Measurements from ENCODE around the gene ABCB10.

DNA sequence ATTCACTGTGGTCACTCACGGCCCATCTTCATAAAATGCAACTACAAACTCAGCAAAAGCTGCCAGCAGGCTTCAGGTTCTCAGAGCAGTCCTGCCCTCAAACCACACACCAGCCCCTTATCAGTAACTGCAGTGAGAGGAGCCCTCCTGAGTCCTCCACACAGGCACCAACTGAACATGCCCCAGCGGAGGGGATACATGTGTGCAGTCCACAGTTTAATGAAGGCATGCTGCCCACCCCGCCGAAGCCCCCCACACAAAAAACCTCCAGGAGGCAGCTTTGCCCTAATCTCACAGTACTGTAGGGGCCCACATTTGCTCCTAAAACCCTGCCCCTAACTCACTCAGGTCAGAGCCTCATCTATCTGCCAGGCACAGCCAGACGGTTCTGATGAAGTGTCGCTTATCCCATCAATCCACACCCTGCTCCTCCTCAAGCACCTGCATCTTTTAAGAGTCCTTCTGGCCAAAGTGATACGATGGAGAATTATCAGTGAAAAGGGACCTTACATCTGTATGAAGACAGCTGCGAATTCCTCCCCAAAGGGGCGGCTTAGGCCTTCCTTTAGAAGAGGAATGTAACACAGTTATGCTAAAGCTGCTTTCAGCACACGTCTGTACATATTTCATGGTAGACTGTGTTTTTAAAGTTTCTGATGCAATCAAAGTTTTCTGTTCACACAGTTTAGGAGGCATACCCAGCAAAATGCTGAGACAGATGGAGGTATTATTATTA lies 3.5 kb downstream of the ABCB10 start:
- TF ChIP-seq, protein P1, sequence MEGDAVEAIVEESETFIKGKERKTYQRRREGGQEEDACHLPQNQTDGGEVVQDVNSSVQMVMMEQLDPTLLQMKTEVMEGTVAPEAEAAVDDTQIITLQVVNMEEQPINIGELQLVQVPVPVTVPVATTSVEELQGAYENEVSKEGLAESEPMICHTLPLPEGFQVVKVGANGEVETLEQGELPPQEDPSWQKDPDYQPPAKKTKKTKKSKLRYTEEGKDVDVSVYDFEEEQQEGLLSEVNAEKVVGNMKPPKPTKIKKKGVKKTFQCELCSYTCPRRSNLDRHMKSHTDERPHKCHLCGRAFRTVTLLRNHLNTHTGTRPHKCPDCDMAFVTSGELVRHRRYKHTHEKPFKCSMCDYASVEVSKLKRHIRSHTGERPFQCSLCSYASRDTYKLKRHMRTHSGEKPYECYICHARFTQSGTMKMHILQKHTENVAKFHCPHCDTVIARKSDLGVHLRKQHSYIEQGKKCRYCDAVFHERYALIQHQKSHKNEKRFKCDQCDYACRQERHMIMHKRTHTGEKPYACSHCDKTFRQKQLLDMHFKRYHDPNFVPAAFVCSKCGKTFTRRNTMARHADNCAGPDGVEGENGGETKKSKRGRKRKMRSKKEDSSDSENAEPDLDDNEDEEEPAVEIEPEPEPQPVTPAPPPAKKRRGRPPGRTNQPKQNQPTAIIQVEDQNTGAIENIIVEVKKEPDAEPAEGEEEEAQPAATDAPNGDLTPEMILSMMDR (conservative IDR thresholded peaks at IDR 0.05; ENCODE audit: low read length) = no peak
- TF ChIP-seq EZH2phosphoT487 (IDR thresholded peaks at IDR 0.05; ENCODE audit: borderline replicate concordance, low read depth, low read length) = no peak

Measured in OCI-LY7 (cell line).